ENCODE data around the gene NOXRED1.

NOXRED1 gene

GRCh38 chr14:77359626-77360025 is 63.7 kb downstream of the NOXRED1 start:
- H3K4me3 ChIP-seq (ENCODE audit: insufficient read depth in 1 of 2, low read depth in 1 of 2, low read length in 2 of 2) = no peak overlapping the region
- H2BK5ac ChIP-seq (ENCODE audit: low read depth, low read length, poor library complexity, severe bottlenecking) = no peak overlapping the region
- H3K14ac ChIP-seq (ENCODE audit: low read length in 2 of 2) = no peak overlapping the region
- no peak overlapping the region for H2AK5ac ChIP-seq (ENCODE audit: low read length, severe bottlenecking)
- H3K4me1 ChIP-seq (ENCODE audit: control insufficient read depth, insufficient read depth, low read depth, low read length) = peaks cover 4% of the 10 kb centered on the region
- no peak overlapping the region for H2AFZ ChIP-seq (ENCODE audit: low read depth, low read length)
- H3K79me1 ChIP-seq (replicated peaks; ENCODE audit: low read length, poor library complexity, severe bottlenecking) = peaks cover 12% of the 10 kb centered on the region
- no peak overlapping the region for H3K27ac ChIP-seq (ENCODE audit: low read length, poor library complexity, severe bottlenecking)
- H3K23ac ChIP-seq (ENCODE audit: low read length in 2 of 2) = no peak overlapping the region
- H2BK120ac ChIP-seq (ENCODE audit: low read depth, low read length) = no peak overlapping the region
- H3K4me2 ChIP-seq (ENCODE audit: low read length, poor library complexity, severe bottlenecking) = no peak overlapping the region
- H3K4ac ChIP-seq (ENCODE audit: low read depth in 1 of 2, low read length in 2 of 2) = no peak overlapping the region
- H3K27me3 ChIP-seq (ENCODE audit: control insufficient read depth in 1 of 2, insufficient read depth in 1 of 2, low read length in 2 of 2) = no peaks in the 10 kb centered on the region
- H3K9me3 ChIP-seq (ENCODE audit: control insufficient read depth, low read length) = no peaks in the 10 kb centered on the region
- H2BK12ac ChIP-seq (ENCODE audit: low read length in 2 of 2) = no peak overlapping the region
- 100% methylated on average over 1 of the region's 1 CpG for WGBS
- no peak overlapping the region for H4K8ac ChIP-seq (ENCODE audit: low read length)
- no peak overlapping the region for H4K91ac ChIP-seq (ENCODE audit: low read length)
- DNase-seq = no peak
- H3K36me3 ChIP-seq (ENCODE audit: control insufficient read depth in 1 of 2, insufficient read depth in 2 of 2, low read depth in 1 of 2, low read length in 2 of 2) = no peaks in the 10 kb centered on the region
- H3K18ac ChIP-seq (ENCODE audit: low read depth in 1 of 2, low read length in 2 of 2) = no peak overlapping the region
- no peak overlapping the region for H2BK15ac ChIP-seq (ENCODE audit: low read depth, poor library complexity, severe bottlenecking)
- H3K9ac ChIP-seq (ENCODE audit: low read length) = no peak overlapping the region

- no peak overlapping the region for H3K9ac ChIP-seq (ENCODE audit: low read length)
These were observed 66.4 kb downstream of the NOXRED1 start for GRCh38 chr14:77356899-77357298.

GRCh38 chr14:77355811-77356210 is 67.5 kb downstream of the NOXRED1 start:
- Histone ChIP-seq H4K8ac (ENCODE audit: low read length) (no peak overlapping the region), H3K18ac (ENCODE audit: low read depth in 1 of 2, low read length in 2 of 2) (no peak overlapping the region), H3K4me3 (ENCODE audit: insufficient read depth in 1 of 2, low read depth in 1 of 2, low read length in 2 of 2) (no peak overlapping the region), H3K9ac (ENCODE audit: low read length) (no peak overlapping the region), H3K9me3 (ENCODE audit: control insufficient read depth, low read length) (no peaks in the 10 kb centered on the region), H4K91ac (ENCODE audit: low read length) (no peak overlapping the region), H3K79me1 (replicated peaks; ENCODE audit: low read length, poor library complexity, severe bottlenecking) (peaks cover 8% of the 10 kb centered on the region), H2BK12ac (ENCODE audit: low read length in 2 of 2) (no peak overlapping the region), H3K27ac (ENCODE audit: low read length, poor library complexity, severe bottlenecking) (no peak overlapping the region), H2BK5ac (ENCODE audit: low read depth, low read length, poor library complexity, severe bottlenecking) (no peak overlapping the region), H3K4me2 (ENCODE audit: low read length, poor library complexity, severe bottlenecking) (no peak overlapping the region), H3K36me3 (ENCODE audit: control insufficient read depth in 1 of 2, insufficient read depth in 2 of 2, low read depth in 1 of 2, low read length in 2 of 2) (peaks cover 0 to 2% of the 10 kb centered on the region in 2 experiments), H2AFZ (ENCODE audit: low read depth, low read length) (no peak overlapping the region), H2BK120ac (ENCODE audit: low read depth, low read length) (no peak overlapping the region), H2BK15ac (ENCODE audit: low read depth, poor library complexity, severe bottlenecking) (no peak overlapping the region), H2AK5ac (ENCODE audit: low read length, severe bottlenecking) (no peak overlapping the region), H3K4me1 (ENCODE audit: control insufficient read depth, insufficient read depth, low read depth, low read length) (no peaks in the 10 kb centered on the region), H3K4ac (ENCODE audit: low read depth in 1 of 2, low read length in 2 of 2) (no peak overlapping the region), H3K27me3 (ENCODE audit: control insufficient read depth in 1 of 2, insufficient read depth in 1 of 2, low read length in 2 of 2) (no peaks in the 10 kb centered on the region), H3K14ac (ENCODE audit: low read length in 2 of 2) (no peak overlapping the region), H3K23ac (ENCODE audit: low read length in 2 of 2) (no peak overlapping the region)
- WGBS = 95% methylated on average over 4 of the region's 4 CpGs
- DNase-seq = no peak

More at GRCh38 chr14:77356899-77357298, 66.4 kb downstream of the NOXRED1 start:
- Histone ChIP-seq H3K4ac (ENCODE audit: low read depth in 1 of 2, low read length in 2 of 2) (no peak overlapping the region), H3K27ac (ENCODE audit: low read length, poor library complexity, severe bottlenecking) (no peak overlapping the region), H2BK12ac (ENCODE audit: low read length in 2 of 2) (no peak overlapping the region), H3K4me1 (ENCODE audit: control insufficient read depth, insufficient read depth, low read depth, low read length) (no peaks in the 10 kb centered on the region), H3K79me1 (replicated peaks; ENCODE audit: low read length, poor library complexity, severe bottlenecking) (peaks cover 10% of the 10 kb centered on the region), H3K14ac (ENCODE audit: low read length in 2 of 2) (no peak overlapping the region), H2AFZ (ENCODE audit: low read depth, low read length) (no peak overlapping the region), H3K9me3 (ENCODE audit: control insufficient read depth, low read length) (no peaks in the 10 kb centered on the region), H4K91ac (ENCODE audit: low read length) (no peak overlapping the region), H2BK15ac (ENCODE audit: low read depth, poor library complexity, severe bottlenecking) (no peak overlapping the region), H3K23ac (ENCODE audit: low read length in 2 of 2) (no peak overlapping the region), H4K8ac (ENCODE audit: low read length) (no peak overlapping the region), H3K4me2 (ENCODE audit: low read length, poor library complexity, severe bottlenecking) (no peak overlapping the region), H3K4me3 (ENCODE audit: insufficient read depth in 1 of 2, low read depth in 1 of 2, low read length in 2 of 2) (no peak overlapping the region), H3K18ac (ENCODE audit: low read depth in 1 of 2, low read length in 2 of 2) (no peak overlapping the region), H2AK5ac (ENCODE audit: low read length, severe bottlenecking) (no peak overlapping the region), H2BK5ac (ENCODE audit: low read depth, low read length, poor library complexity, severe bottlenecking) (no peak overlapping the region), H3K27me3 (ENCODE audit: control insufficient read depth in 1 of 2, insufficient read depth in 1 of 2, low read length in 2 of 2) (no peaks in the 10 kb centered on the region), H2BK120ac (ENCODE audit: low read depth, low read length) (no peak overlapping the region), H3K36me3 (ENCODE audit: control insufficient read depth in 1 of 2, insufficient read depth in 2 of 2, low read depth in 1 of 2, low read length in 2 of 2) (no peaks in the 10 kb centered on the region)
- 100% methylated on average over 3 of the region's 4 CpGs for WGBS
- DNase-seq = no peak

- H3K4me2 ChIP-seq (ENCODE audit: low read length, poor library complexity, severe bottlenecking) = no peak overlapping the region
- H2BK120ac ChIP-seq (ENCODE audit: low read depth, low read length) = no peak overlapping the region
- H3K4me1 ChIP-seq (ENCODE audit: control insufficient read depth, insufficient read depth, low read depth, low read length) = no peaks in the 10 kb centered on the region
- H2AK5ac ChIP-seq (ENCODE audit: low read length, severe bottlenecking) = no peak overlapping the region
- no peak overlapping the region for H3K14ac ChIP-seq (ENCODE audit: low read length in 2 of 2)
- no peaks in the 10 kb centered on the region for H3K27me3 ChIP-seq (ENCODE audit: control insufficient read depth in 1 of 2, insufficient read depth in 1 of 2, low read length in 2 of 2)
- no peaks in the 10 kb centered on the region for H3K9me3 ChIP-seq (ENCODE audit: control insufficient read depth, low read length)
- no peak overlapping the region for H2BK12ac ChIP-seq (ENCODE audit: low read length in 2 of 2)
- no peak overlapping the region for H2BK5ac ChIP-seq (ENCODE audit: low read depth, low read length, poor library complexity, severe bottlenecking)
- H3K9ac ChIP-seq (ENCODE audit: low read length) = no peak overlapping the region
- no peak overlapping the region for H3K23ac ChIP-seq (ENCODE audit: low read length in 2 of 2)
- WGBS = 92% methylated on average over 4 of the region's 5 CpGs
- H3K18ac ChIP-seq (ENCODE audit: low read depth in 1 of 2, low read length in 2 of 2) = no peak overlapping the region
- H3K79me1 ChIP-seq (replicated peaks; ENCODE audit: low read length, poor library complexity, severe bottlenecking) = peaks cover 10% of the 10 kb centered on the region
- DNase-seq = no peak
- H3K27ac ChIP-seq (ENCODE audit: low read length, poor library complexity, severe bottlenecking) = no peak overlapping the region
- no peak overlapping the region for H3K4me3 ChIP-seq (ENCODE audit: insufficient read depth in 1 of 2, low read depth in 1 of 2, low read length in 2 of 2)
- H4K91ac ChIP-seq (ENCODE audit: low read length) = no peak overlapping the region
- H3K36me3 ChIP-seq (ENCODE audit: control insufficient read depth in 1 of 2, insufficient read depth in 2 of 2, low read depth in 1 of 2, low read length in 2 of 2) = peaks cover 0 to 18% of the 10 kb centered on the region in 2 experiments
- H2AFZ ChIP-seq (ENCODE audit: low read depth, low read length) = no peak overlapping the region
- H2BK15ac ChIP-seq (ENCODE audit: low read depth, poor library complexity, severe bottlenecking) = no peak overlapping the region
- no peak overlapping the region for H4K8ac ChIP-seq (ENCODE audit: low read length)
- no peak overlapping the region for H3K4ac ChIP-seq (ENCODE audit: low read depth in 1 of 2, low read length in 2 of 2)
These were observed 69.7 kb downstream of the NOXRED1 start for GRCh38 chr14:77353469-77354141.

All from mesenchymal stem cell (in vitro differentiated cells and primary cell).